Measurements from ENCODE around the gene MRPL53. TPM values are rescaled to one million over a fixed set of nuclear protein-coding genes. Genes with fewer than 3 reads are reported as not detected.
A peak's percentile ranks its signal among the peaks of the same experiment; 100 is the strongest.

The MRPL53 gene
- total and polyA plus RNA-seq, 2 of the 13 experiments (the other 11 are each of a cell fraction or from before 2014, with no cell fraction given) = 34.3 to 51.9 TPM

- Histone ChIP-seq H3K9me3 (ENCODE audit: low read length) (no peaks in the 10 kb centered on the region), H3K27me3 (ENCODE audit: control insufficient read depth in 1 of 2, insufficient read depth in 2 of 2, low read length in 2 of 2) (peaks cover 0 to 7% of the 10 kb centered on the region in 2 experiments; a peak in 1 of 5 replicates), H3K27ac (ENCODE audit: extremely low read length, insufficient read depth, low read length) (no peak overlapping the region), H3K4me2 (ENCODE audit: low read depth, low read length) (no peak overlapping the region), H2AFZ (ENCODE audit: low read length) (no peak overlapping the region), H3K9ac (ENCODE audit: insufficient read depth, low read depth, low read length) (no peak overlapping the region), H4K20me1 (ENCODE audit: insufficient read depth, low read length) (peaks cover 15% of the 10 kb centered on the region; the same call in 1 of the 2 replicates), H3K79me2 (ENCODE audit: insufficient read depth, low read length) (no peaks in the 10 kb centered on the region), H3K4me3 (replicated peaks in 1 of 3; ENCODE audit: insufficient read depth in 1 of 3, low read depth in 2 of 3, low read length in 3 of 3) (no peak overlapping the region), H3K4me1 (ENCODE audit: insufficient read depth, low read length) (peaks cover 74% of the 10 kb centered on the region), H3K36me3 (replicated peaks in 1 of 2; ENCODE audit: control insufficient read depth in 1 of 2, insufficient read depth in 2 of 2, low read length in 2 of 2) (peaks cover 15 to 37% of the 10 kb centered on the region in 2 experiments)
- CTCF ChIA-PET (ENCODE audit: low intra/inter-chr PET ratio, low total read pairs) = no interaction called here
- intact Hi-C loops (cut with micrococcal nuclease; ENCODE audit: unreplicated experiment) = loop anchor here (2.0 kb wide), 1 partner anchor 41 kb away; the partner anchor contains the start of gene MOGS
- no TSS peak for BruUV-seq (replicated peaks)
- FAIRE-seq = no peak
- in situ Hi-C loops (cut with HindIII; ENCODE audit: extremely low pct_ligation_motif_present, low pct_unique_long_range_greater_than_20kb) = no loop called here
- ATAC-seq = no peak
- no peak for DNase-seq (ENCODE audit: low spot score)
- POLR2A ChIA-PET = interaction anchor here (1.2 to 9.5 kb wide), 6 partner anchors 10 to 36 kb away, joined by 3 to 272 read pairs (median 9); partner anchors contain the start of genes RTKN and WBP1
- 84% methylated on average over 9 of the region's 9 CpGs for WGBS (ENCODE audit: low lambda C conversion rate)
- TF ChIP-seq NFYC (CRISPR knock-in tag; IDR thresholded peaks at IDR 0.05) (0 out of 2 replicates have a peak, but pooled peaks have one; percentile 10), REPIN1 (CRISPR knock-in tag; IDR thresholded peaks at IDR 0.05; ENCODE audit: borderline replicate concordance, low read depth) (peak; percentile 28; the same call in 1 of the 2 replicates), NCOR1 (IDR thresholded peaks at IDR 0.05; ENCODE audit: borderline replicate concordance, low read length) (no peak), PAF1 (CRISPR knock-in tag; IDR thresholded peaks at IDR 0.05) (peak; percentile 47; the same call in 1 of the 2 replicates), MBD4 (IDR thresholded peaks at IDR 0.05; ENCODE audit: borderline replicate concordance, low read length) (peak; percentile 21; the same call in 1 of the 2 replicates), CCAR2 (optimal IDR thresholded peaks at IDR 0.05; ENCODE audit: low read depth, low read length) (peak; percentile 81), TMF1 (CRISPR knock-in tag; IDR thresholded peaks at IDR 0.05; ENCODE audit: low read depth) (peak; percentile 57; the same call in 1 of the 2 replicates), POLR2G (IDR thresholded peaks at IDR 0.05; ENCODE audit: low read depth, low read length) (peak; percentile 16), RBM22 (optimal IDR thresholded peaks at IDR 0.05; ENCODE audit: low read length) (peak; percentile 32), ZNF326 (CRISPR knock-in tag; IDR thresholded peaks at IDR 0.05; ENCODE audit: borderline replicate concordance) (peak; percentile 62; the same call in 1 of the 2 replicates), TOPORS (CRISPR knock-in tag; IDR thresholded peaks at IDR 0.05) (0 out of 2 replicates have a peak, but pooled peaks have one; percentile 2), ZNF563 (CRISPR knock-in tag; IDR thresholded peaks at IDR 0.05) (0 out of 2 replicates have a peak, but pooled peaks have one; percentile 28), ARID2 (CRISPR knock-in tag; IDR thresholded peaks at IDR 0.05; ENCODE audit: borderline replicate concordance) (peak; percentile 25; the same call in 1 of the 2 replicates), MXI1 (IDR thresholded peaks at IDR 0.05; ENCODE audit: borderline replicate concordance, low read depth, low read length) (no peak), MAX (IDR thresholded peaks at IDR 0.05) (0 out of 2 replicates have a peak, but pooled peaks have one; percentile 7), AGO1 (IDR thresholded peaks at IDR 0.05; ENCODE audit: low read depth, low read length, poor library complexity, severe bottlenecking) (peak; percentile 95)
- TF ChIP-seq, protein P1, sequence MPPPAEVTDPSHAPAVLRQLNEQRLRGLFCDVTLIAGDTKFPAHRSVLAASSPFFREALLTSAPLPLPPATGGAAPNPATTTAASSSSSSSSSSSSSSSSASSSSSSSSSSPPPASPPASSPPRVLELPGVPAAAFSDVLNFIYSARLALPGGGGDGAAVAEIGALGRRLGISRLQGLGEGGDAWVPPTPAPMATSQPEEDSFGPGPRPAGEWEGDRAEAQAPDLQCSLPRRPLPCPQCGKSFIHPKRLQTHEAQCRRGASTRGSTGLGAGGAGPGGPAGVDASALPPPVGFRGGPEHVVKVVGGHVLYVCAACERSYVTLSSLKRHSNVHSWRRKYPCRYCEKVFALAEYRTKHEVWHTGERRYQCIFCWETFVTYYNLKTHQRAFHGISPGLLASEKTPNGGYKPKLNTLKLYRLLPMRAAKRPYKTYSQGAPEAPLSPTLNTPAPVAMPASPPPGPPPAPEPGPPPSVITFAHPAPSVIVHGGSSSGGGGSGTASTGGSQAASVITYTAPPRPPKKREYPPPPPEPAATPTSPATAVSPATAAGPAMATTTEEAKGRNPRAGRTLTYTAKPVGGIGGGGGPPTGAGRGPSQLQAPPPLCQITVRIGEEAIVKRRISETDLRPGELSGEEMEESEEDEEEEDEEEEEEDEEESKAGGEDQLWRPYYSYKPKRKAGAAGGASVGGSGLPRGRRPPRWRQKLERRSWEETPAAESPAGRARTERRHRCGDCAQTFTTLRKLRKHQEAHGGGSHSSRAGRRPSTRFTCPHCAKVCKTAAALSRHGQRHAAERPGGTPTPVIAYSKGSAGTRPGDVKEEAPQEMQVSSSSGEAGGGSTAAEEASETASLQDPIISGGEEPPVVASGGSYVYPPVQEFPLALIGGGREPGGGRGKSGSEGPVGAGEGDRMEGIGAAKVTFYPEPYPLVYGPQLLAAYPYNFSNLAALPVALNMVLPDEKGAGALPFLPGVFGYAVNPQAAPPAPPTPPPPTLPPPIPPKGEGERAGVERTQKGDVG (CRISPR knock-in tag; IDR thresholded peaks at IDR 0.05; ENCODE audit: borderline replicate concordance) = 0 out of 2 replicates have a peak, but pooled peaks have one; percentile 24
- TF ChIP-seq, protein P2, sequence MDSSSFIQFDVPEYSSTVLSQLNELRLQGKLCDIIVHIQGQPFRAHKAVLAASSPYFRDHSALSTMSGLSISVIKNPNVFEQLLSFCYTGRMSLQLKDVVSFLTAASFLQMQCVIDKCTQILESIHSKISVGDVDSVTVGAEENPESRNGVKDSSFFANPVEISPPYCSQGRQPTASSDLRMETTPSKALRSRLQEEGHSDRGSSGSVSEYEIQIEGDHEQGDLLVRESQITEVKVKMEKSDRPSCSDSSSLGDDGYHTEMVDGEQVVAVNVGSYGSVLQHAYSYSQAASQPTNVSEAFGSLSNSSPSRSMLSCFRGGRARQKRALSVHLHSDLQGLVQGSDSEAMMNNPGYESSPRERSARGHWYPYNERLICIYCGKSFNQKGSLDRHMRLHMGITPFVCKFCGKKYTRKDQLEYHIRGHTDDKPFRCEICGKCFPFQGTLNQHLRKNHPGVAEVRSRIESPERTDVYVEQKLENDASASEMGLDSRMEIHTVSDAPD (CRISPR knock-in tag; IDR thresholded peaks at IDR 0.05) = 0 out of 2 replicates have a peak, but pooled peaks have one; percentile 9
These were observed 49.0 kb downstream of the MRPL53 start for GRCh38 chr2:74423231-74424095.

All from HepG2 (cell line).